Measurements from ENCODE around the gene RHBDF2. TPM values are rescaled to one million over a fixed set of nuclear protein-coding genes. Genes with fewer than 3 reads are reported as not detected.

RHBDF2 gene
- total and polyA plus RNA-seq, 3 donors from 2014 or later, result 9.7 to 30.2 (median 26.3) TPM

DNA sequence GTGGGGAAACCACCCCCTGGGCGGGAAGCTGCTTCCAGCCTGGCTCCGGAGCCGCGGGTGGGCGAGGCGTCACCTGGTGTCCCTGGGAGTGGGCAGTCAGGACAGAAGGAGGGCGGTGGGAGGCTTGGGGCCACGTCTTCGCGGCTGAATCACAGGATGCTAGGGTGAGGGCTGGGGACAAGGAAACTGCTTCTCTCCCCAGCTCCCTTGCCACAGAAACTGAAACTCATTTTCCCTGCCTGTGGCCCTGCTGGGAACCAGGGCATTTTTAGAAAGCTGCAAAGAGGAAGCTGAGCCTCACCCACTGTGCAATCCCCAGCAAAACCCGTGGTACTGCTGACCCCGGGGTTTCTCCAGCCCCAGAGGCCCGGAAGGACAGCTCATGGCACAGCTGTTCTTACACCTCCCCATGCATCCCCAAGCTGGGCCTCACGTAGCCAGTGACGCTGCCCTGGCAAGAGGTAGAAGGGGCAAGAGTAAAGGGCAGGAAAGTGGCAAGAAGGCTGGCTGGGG is 8.2 kb downstream of the RHBDF2 start:
- Histone ChIP-seq H3K9me3 (no peaks in the 10 kb centered on the region), H3K4me1 (peaks cover 18% of the 10 kb centered on the region), H3K36me3 (ENCODE audit: low read depth, missing control alignments) (no peaks in the 10 kb centered on the region), H3K4me3 (no peak overlapping the region), H3K27ac (peak overlapping the region; percentile 43 to 59), H3K27me3 (no peaks in the 10 kb centered on the region)
- DNase-seq, result peak; percentile 55
- intact Hi-C loops (cut with DNase I; ENCODE audit: low total_unique reads), result no loop called here
- WGBS, 2 donors, result 35 to 48% methylated on average over 6 to 15 of the region's 15 CpGs
- TF ChIP-seq, protein P1, sequence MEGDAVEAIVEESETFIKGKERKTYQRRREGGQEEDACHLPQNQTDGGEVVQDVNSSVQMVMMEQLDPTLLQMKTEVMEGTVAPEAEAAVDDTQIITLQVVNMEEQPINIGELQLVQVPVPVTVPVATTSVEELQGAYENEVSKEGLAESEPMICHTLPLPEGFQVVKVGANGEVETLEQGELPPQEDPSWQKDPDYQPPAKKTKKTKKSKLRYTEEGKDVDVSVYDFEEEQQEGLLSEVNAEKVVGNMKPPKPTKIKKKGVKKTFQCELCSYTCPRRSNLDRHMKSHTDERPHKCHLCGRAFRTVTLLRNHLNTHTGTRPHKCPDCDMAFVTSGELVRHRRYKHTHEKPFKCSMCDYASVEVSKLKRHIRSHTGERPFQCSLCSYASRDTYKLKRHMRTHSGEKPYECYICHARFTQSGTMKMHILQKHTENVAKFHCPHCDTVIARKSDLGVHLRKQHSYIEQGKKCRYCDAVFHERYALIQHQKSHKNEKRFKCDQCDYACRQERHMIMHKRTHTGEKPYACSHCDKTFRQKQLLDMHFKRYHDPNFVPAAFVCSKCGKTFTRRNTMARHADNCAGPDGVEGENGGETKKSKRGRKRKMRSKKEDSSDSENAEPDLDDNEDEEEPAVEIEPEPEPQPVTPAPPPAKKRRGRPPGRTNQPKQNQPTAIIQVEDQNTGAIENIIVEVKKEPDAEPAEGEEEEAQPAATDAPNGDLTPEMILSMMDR (IDR thresholded peaks at IDR 0.05), result no peak
- no peak for TF ChIP-seq POLR2A (IDR thresholded peaks at IDR 0.05)

DNA sequence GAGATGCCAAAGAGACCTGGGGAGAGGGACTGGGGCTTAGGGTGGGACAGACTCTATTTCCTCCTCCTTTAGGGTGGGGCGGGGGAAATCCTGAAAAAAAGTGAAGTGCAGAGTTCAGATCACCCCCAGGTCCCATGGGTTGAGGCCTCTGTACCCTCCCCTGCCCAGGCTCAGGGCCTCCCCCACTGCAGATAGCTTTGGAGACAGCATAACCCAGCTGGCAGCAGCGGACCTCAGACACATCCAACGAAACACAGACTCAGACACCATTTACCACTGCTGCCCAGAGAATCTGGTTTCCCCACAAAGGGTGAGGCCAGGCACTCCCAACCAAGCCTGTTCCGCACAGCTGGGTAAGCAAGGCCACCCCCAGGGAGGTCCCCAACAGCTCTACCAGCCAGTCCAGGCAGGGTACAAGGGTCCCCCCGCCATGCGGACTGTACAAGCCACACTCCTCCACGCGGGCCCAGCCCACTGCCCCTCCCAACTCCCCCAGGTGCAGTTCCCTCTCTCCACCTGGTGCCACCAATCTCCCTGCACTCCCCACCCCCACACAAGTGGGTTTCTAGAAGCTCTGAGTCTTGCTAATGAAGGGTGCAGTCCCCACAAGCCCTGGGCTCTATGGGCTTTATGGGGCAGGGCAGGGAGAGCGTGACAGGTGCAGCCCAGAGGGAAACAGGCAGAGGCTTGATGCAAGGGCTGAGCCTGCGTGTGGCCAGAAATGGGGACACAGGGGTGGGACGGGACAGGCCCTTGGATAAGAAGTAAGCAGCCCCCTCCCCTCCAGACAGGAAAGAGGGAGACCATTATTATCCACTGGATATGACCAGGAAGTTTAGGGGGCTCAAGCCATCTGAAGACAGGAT is 8.9 kb downstream of the RHBDF2 start:
- Histone ChIP-seq H3K4me3 (no peak overlapping the region), H3K4me1 (peaks cover 12% of the 10 kb centered on the region), H3K27ac (peak overlapping the region; percentile 43 to 59), H3K27me3 (no peaks in the 10 kb centered on the region), H3K36me3 (ENCODE audit: low read depth, missing control alignments) (no peaks in the 10 kb centered on the region), H3K9me3 (no peaks in the 10 kb centered on the region)
- intact Hi-C loops (cut with DNase I; ENCODE audit: low total_unique reads), result no loop called here
- DNase-seq, result no peak
- 74 to 77% methylated on average over 7 to 11 of the region's 11 CpGs for WGBS, 2 donors
- TF ChIP-seq POLR2A (IDR thresholded peaks at IDR 0.05), result no peak
- TF ChIP-seq, protein P1 (IDR thresholded peaks at IDR 0.05), result no peak

DNA sequence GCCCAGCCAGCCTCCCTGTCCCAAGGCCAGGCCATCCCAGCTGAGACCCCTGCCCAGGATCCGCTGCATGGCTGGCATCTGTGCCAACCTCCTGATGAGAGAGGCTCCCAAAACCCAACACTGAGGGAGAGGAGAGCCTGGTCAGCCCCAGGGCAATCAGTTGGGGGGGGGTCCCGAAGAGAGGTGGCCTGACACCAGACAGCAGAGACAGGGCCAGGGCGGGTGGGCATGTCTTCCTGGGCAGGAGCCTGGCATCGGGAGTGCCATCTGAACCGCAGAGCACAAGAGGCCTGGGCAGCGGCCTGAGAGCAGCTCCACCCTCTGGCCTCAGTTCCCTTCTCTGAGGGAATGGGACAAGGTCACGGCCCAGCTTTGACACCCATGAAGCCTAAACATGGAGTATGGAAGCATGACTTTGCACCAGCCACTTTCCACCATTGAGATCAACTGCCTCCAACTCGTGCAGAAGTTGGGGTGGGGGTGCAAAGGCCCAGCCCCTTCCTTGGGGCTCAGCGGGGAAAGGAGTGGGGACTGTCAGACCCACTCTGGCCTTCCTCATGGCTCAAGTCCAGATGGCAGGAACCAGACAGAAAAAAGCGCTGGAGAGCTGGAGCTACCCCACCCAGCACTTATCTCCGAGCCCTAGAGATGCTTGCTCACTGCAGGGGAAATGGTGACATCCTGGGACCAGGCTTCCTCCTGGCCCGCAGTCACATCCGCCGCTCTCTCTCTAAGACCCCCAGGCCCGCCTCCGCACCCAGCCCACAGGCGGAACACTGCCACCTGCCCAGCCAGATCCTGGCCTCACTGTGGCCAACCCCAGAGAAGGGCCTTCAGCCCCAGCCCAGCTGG is 9.7 kb downstream of the RHBDF2 start:
- Histone ChIP-seq H3K4me1 (peaks cover 12% of the 10 kb centered on the region), H3K27me3 (no peaks in the 10 kb centered on the region), H3K4me3 (no peak overlapping the region), H3K36me3 (ENCODE audit: low read depth, missing control alignments) (no peaks in the 10 kb centered on the region), H3K9me3 (no peaks in the 10 kb centered on the region), H3K27ac (no peak overlapping the region)
- 93 to 96% methylated on average over 16 to 17 of the region's 17 CpGs for WGBS, 2 donors
- intact Hi-C loops (cut with DNase I; ENCODE audit: low total_unique reads), result no loop called here
- DNase-seq, result no peak
- no peak for TF ChIP-seq POLR2A (IDR thresholded peaks at IDR 0.05)
- TF ChIP-seq, protein P1 (IDR thresholded peaks at IDR 0.05), result no peak

DNA sequence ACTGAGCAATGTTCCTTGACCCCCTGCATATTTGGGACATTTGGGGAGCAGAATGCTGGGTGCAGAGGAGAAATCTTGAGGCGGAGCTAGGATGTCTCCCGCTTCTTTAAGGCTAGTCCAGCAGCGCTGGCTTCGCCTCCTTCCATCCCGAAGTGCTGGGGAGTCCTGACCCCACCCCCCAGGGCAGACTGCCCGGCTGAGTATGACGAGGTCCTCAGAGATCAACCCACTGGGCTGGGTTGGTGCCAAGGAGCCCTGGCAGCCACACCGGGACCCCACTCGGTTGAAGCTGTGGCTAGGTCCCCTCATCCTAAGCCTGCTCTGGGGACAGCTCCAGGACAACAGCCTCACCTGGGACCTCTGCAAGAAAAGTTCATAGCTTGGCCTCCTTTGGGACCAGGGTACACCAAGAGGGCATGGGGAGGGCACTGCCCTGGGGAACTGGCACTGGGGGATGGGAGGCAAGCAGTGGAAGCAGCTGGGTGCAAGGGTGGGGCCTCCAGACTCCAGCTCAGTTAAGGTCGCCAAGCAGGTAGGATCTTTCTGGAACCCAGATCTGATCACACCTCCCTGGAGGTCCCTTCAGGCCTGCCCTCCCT is 11.0 kb downstream of the RHBDF2 start:
- Histone ChIP-seq H3K4me3 (no peak overlapping the region), H3K9me3 (no peaks in the 10 kb centered on the region), H3K27me3 (no peaks in the 10 kb centered on the region), H3K4me1 (peaks cover 12% of the 10 kb centered on the region), H3K27ac (no peak overlapping the region), H3K36me3 (ENCODE audit: low read depth, missing control alignments) (no peaks in the 10 kb centered on the region)
- no peak for TF ChIP-seq POLR2A (IDR thresholded peaks at IDR 0.05)
- DNase-seq, result no peak
- intact Hi-C loops (cut with DNase I; ENCODE audit: low total_unique reads), result no loop called here
- 82 to 94% methylated on average over 8 to 10 of the region's 10 CpGs for WGBS, 2 donors

Measured in testis (tissue), 3 donors.